Activated T-helper 9 cell treated with anti-CD3 and anti-CD28 coated beads, Interleukin-2, amount 50 U/mL, for 16 hours (primary cell): ENCODE results near the gene PCYOX1L.
A peak's percentile ranks its signal among the peaks of the same experiment; 100 is the strongest.

ENCODE experiments used
- DNase-seq: peaks from one replicate; pipeline ENCODE4 v3.0.0-alpha.2; 2020; ENCODE audit warnings: low read depth

The PCYOX1L gene

GRCh38 chr5:149337736-149338135 lies 20.1 kb upstream of the PCYOX1L start:
- DNase-seq = no peak

- DNase-seq = no peak
Observed at GRCh38 chr5:149338364-149338763, 19.5 kb upstream of the PCYOX1L start.

DNA sequence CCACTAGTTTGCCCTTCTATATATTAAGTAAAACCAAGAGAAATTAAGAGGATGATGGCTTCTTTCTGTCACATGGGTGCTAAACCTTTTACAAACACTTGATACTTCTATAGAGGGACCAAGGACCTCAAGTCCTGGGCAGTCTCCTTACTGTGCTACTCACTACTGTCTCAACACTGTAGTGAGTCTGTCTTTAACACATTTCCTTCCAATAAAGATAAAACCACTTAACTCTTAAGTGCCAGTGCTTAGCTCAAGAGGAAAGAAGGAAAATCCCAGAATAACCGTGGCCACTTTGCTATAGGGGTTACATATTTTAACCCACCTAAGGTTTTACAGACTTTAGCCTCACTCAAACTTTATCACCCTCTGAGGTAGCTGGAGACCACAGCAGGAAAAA lies 16.9 kb upstream of the PCYOX1L start:
- DNase-seq = no peak

DNA sequence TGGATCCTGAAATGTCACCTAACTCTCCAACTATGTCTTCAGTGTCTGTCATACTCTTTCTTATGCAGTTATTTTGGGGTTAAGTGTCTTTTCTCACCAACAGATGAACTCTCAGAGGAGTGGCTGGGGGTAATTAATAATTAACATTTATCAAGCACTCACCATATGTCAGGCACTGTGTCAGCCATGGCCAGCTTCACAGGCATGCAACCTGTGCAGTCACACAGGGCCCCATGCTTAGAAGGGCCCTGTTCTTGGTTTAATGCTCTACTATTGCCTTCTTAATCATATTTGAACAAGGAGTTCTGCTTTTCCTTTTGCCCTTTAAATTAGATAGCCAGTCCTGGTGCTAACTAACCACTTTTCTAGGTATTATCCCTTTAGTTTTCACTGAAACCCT lies 16.0 kb upstream of the PCYOX1L start:
- DNase-seq = no peak

DNA sequence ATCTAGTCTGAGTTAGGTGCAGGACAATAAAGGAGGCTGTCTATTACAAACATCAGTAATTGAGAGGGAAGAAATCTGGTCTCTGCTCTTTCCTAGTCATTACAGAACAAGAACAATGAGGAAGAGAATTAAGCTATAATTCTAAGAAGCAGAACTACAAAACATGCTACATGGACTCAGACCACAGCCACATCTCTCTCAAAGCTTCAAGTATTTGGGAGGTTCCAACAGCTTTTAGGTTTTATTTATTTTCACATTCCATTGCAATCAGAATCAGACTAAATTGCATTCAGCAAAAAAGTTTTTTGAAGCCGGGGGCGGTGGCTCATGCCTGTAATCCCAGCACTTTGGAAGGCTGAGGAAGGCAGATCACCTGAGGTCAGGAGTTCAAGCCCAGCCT lies 13.7 kb upstream of the PCYOX1L start:
- DNase-seq = no peak

DNA sequence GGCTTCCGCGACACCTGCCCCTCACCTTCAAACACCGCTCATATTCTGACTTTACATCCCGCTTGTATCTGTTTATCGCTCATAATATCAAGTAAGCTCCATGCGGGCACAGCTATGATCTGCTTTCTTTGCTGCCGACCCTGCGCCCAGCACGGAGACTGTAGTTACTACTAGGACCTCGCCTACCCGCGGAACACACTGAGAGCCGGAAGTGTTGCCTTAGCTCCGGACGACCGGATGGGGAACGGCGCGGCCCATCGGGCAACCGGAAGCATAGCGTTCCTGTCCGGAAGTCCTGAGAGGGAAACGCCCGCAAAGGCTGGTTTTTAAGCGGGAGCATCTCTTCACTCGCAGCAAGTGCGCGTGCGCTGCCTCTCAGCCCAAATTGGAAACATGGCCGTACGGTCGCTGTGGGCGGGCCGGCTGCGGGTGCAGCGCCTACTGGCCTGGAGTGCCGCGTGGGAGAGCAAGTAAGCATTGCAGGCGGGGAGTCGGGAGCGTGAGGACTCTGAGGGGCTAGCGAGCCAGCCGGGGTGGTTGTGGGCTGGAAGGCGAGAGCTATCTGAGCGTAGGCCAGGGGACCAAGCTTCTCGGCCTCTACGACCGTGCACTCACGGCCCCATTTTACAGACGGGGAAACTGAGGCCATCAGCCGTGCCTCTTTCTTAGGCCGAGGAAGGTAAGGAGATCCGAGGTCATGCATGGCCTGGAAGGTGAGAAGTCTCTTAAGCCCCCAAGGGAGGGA lies 12.5 kb upstream of the PCYOX1L start, which contains the start of gene GRPEL2:
Gene GRPEL2, plus strand, starts transcription at position 353 of the 745 bp plus-strand sequence. Its CDS starts 41 bp downstream, at position 394.
- DNase-seq = peak; percentile 87

DNA sequence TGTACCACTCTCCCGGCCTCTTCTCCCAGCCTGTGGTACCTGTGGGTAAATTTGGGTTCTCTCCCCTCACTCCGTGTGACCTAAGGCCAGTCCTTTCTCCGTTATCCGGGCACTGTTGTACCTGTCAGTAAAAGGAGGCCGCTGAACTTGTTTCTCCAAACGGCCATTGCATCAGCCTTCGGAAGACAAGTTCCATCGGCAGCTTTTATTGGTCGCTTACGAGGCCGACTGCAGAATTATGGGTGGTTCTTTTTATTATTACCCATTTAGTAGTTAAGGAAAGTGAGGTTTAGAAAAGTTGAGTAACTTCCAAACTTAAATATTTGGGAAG lies 12.0 kb upstream of the PCYOX1L start:
- no peak for DNase-seq

DNA sequence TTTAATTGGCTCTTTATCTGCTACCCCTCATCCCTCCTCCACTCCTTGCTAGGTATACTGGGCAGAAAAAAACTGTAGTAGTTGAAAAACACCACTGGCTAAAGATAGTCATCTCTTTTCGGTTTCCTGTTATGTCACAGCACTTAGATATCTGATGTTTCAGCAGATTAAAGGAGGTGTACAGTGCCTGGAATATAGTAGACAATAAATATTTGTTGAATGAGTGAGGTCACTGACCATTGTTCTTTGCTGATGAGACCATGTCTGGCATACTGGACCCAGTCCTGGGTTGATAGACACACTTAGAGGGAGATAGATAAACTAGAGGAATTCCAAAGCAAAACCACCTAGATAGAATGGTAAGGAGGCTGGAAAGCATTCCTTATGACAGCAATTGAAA lies 9.3 kb upstream of the PCYOX1L start:
- no peak for DNase-seq

- no peak for DNase-seq
Observed at GRCh38 chr5:149349382-149349781, 8.5 kb upstream of the PCYOX1L start.

DNA sequence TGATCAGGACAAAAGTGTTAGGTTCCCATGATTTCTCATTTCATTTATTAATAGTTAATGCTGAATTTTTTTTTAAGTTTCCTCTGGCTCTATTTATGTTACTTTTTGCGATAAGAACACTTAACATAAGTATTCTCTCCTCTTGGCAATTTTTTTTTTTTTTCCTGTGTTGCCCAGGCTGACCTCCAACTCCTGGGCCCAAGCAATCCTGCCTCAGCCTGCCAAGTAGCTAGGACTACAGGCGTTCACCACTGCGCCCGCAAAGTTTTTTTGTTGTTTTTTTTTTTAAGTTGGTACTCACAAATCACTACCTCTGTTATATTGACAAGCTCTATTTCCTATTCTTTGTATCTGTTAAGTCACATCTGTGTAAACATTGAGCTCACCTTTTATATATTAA lies 5.7 kb upstream of the PCYOX1L start:
- no peak for DNase-seq

DNA sequence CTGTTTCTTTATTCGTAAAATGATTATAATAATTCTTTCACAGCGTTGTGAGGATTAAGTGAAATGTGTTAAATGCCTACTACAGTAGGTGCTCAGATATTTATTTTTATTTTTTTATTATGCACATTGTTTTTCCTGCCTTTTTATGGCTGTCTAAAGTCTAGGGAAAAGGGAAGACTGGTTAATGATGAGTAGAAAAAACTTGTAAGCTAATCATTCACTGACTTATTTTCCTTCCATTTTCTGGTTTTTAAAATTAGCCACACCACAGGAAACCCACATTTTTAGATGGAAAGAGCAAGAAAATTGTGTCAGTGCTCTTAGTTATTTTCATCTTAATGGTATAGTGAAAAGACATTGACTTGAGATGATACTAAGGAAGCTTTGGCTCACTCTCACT lies 3.9 kb upstream of the PCYOX1L start:
- no peak for DNase-seq

GRCh38 chr5:149355688-149356087 lies 2.2 kb upstream of the PCYOX1L start:
- DNase-seq = no peak

DNA sequence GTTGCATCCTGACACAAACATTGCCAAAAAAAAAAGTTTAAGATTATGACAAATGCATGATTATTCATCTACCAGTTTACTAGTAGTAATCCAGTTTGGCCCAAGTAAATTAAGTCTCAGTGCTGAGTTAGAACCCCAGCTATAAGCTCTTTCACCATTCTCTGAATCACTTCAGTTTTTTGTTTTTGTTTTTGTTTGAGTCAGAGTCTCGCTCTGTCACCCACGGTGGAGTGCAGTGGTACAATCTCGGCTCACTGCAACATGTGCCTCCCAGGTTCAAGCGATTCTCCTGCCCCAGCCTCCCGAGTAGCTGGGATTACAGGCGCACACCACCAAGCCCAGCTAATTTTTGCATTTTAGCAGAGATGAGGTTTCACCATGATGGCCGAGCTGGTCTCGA lies 1.5 kb upstream of the PCYOX1L start:
- DNase-seq = no peak

DNA sequence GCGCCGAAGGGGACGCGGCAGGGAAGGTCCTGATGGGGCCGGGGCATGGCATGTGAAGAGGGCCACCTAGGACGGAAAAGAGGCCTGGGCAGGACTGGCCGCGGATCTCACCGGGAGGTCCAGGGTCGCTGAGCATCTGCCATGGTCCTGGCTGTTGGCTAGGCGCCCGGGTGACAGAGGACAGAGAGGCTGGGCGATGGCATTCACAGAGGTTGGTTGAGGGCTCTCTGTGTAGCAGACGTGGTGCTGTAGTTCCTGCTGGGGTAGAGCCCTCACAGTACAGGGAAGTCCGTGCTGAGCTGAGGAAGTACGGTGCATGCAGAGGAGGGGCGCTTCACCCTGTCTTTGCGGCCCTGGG lies 427 bp downstream of the PCYOX1L start:
- DNase-seq = peak; percentile 9

- no peak for DNase-seq
Observed at GRCh38 chr5:149358868-149359495, 1.1 kb downstream of the PCYOX1L start.

GRCh38 chr5:149360272-149360671 lies 2.4 kb downstream of the PCYOX1L start:
- DNase-seq = no peak

- no peak for DNase-seq
Observed at GRCh38 chr5:149362541-149362940, 4.7 kb downstream of the PCYOX1L start.

DNA sequence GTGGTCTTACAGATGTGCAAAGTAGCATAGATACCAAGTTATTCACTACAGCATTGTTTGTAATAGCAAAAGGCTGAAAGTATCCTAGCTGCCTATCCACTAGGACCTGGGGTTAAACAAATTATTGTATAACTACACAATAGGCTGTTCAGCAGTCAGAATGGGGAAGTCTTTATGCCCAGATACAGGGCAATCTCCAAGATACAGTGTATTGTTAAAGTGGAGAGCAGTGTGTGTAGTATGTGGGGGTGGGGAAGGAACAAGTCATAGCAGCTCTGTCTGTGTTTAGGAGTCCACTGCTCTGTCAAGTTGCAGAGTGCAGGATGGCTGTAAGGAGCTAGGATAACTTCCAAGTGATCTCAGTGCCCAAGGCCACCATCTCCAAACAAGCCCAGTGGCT lies 5.5 kb downstream of the PCYOX1L start:
- no peak for DNase-seq

- no peak for DNase-seq
Observed at GRCh38 chr5:149363936-149364335, 6.1 kb downstream of the PCYOX1L start.

DNA sequence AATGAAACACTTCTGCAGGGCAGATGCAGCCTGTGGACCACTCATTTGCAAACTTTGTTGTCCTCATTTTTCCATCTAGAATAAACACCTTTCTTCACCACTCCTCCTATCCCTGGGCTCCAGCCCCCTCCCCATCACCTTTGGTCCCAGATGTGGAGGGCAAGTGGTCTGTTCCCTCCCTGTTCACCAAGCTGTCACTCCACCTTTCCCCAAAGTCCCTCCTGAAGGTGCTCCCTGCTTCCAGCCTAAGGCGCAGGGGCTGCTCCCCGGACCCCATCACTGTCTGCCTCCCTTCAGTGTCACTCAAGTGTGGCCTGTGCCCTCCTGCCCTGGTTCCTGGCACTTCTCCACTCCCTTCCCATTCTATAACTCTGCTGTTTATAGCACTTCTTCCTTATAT lies 6.9 kb downstream of the PCYOX1L start:
- DNase-seq = no peak

DNA sequence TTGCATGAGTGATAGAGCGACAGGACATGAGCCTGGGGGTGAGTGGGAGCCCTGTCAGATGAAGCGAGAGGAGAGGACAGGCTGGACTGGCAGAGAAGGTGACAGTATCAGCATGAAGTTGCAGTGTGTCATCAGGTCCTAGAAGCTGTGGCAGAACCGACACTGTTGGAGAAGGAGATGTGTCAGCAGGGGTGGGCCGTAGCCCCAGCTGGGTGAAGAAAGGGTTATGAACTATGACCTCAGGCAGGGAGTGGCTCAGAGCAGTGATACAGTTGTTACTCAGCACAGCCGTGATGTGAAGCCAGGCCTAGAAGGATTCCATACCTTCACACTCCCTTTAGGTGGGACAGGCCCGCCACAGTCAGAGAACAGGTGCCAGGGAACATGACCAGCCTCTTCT lies 7.6 kb downstream of the PCYOX1L start:
- DNase-seq = no peak

GRCh38 chr5:149366169-149366729 lies 8.4 kb downstream of the PCYOX1L start:
- DNase-seq = no peak

DNA sequence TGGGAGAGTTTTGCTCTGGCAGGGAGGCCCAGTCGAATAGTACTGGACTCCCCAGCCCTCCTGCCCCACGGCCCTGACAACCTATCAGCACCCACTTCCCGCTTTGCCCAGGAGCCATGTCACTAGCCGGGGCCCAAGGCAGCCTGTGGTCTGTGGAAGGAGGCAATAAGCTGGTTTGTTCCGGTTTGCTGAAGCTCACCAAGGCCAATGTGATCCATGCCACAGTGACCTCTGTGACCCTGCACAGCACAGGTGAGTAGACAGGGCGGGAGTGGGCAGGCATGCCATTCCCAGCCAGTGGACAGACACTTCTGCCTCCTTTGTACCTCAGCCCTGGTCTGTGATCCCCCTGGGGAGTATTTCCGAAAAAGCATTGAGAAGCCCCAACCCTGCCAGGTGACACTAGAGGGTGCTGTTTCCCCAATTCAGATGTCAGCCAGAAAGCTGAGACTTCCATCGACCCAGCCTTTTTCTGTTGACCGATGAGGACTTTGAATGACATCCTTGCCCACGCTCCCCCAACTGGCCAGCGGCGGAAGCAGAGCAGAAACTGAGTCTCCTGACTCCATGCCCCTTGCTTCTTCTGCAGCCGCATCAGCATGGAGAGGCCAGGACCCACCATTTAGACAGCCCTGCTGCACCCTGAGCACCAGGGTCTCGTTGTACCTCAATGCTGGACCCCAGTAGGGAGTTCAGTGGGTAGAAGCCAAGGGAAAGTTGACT lies 9.6 kb downstream of the PCYOX1L start:
- peak; percentile 34 for DNase-seq
